Measurements from ENCODE around the gene KSR1. TPM values are rescaled to one million over a fixed set of nuclear protein-coding genes. Genes with fewer than 3 reads are reported as not detected.

KSR1 gene
- total RNA-seq, 1 donor from 2014 or later, result 90.2 TPM

GRCh38 chr17:27495460-27495859 is 39.2 kb downstream of the KSR1 start:
- no peaks in the 10 kb centered on the region for H3K27me3 Mint-ChIP-seq (ENCODE audit: low read depth, unreplicated experiment)
- H4K20me1 ChIP-seq (ENCODE audit: insufficient read depth, low read length), result peaks cover 88% of the 10 kb centered on the region
- peaks cover 2% of the 10 kb centered on the region for H3K9me3 Mint-ChIP-seq (ENCODE audit: unreplicated experiment)
- no peak overlapping the region for H3K4me3 ChIP-seq (ENCODE audit: insufficient read depth, low read depth, low read length)
- no peak for DNase-seq (ENCODE audit: low read depth)
- H3K79me2 ChIP-seq (ENCODE audit: insufficient read depth, low read length), result peaks cover 89% of the 10 kb centered on the region
- no peak overlapping the region for H2AFZ ChIP-seq (ENCODE audit: low read depth, low read length)
- FAIRE-seq, result no peak
- H3K27ac Mint-ChIP-seq (ENCODE audit: unreplicated experiment), result peak overlapping the region; percentile 84
- no peak overlapping the region for H3K4me2 ChIP-seq (ENCODE audit: low read length)
- no peak overlapping the region for H3K9ac ChIP-seq (ENCODE audit: low read length)
- no peaks in the 10 kb centered on the region for H3K36me3 ChIP-seq (ENCODE audit: insufficient read depth, low read length)
- no peaks in the 10 kb centered on the region for H3K27me3 ChIP-seq (ENCODE audit: insufficient read depth, low read length)
- H3K36me3 Mint-ChIP-seq (ENCODE audit: low read depth, unreplicated experiment), result peaks cover 15% of the 10 kb centered on the region
- H3K4me3 Mint-ChIP-seq (ENCODE audit: unreplicated experiment), result no peak overlapping the region
- H3K9me3 ChIP-seq (ENCODE audit: insufficient read depth, low read depth, low read length), result no peaks in the 10 kb centered on the region
- no peak overlapping the region for H3K27ac ChIP-seq (ENCODE audit: low read depth, low read length)
- peaks cover 63% of the 10 kb centered on the region for H3K4me1 Mint-ChIP-seq (ENCODE audit: low read depth, unreplicated experiment)
- H3K4me1 ChIP-seq (ENCODE audit: insufficient read depth, low read length), result peaks cover 15% of the 10 kb centered on the region
- TF ChIP-seq EZH2 (IDR thresholded peaks at IDR 0.05; ENCODE audit: insufficient read depth, low read length), result no peak
- TF ChIP-seq, protein P1, sequence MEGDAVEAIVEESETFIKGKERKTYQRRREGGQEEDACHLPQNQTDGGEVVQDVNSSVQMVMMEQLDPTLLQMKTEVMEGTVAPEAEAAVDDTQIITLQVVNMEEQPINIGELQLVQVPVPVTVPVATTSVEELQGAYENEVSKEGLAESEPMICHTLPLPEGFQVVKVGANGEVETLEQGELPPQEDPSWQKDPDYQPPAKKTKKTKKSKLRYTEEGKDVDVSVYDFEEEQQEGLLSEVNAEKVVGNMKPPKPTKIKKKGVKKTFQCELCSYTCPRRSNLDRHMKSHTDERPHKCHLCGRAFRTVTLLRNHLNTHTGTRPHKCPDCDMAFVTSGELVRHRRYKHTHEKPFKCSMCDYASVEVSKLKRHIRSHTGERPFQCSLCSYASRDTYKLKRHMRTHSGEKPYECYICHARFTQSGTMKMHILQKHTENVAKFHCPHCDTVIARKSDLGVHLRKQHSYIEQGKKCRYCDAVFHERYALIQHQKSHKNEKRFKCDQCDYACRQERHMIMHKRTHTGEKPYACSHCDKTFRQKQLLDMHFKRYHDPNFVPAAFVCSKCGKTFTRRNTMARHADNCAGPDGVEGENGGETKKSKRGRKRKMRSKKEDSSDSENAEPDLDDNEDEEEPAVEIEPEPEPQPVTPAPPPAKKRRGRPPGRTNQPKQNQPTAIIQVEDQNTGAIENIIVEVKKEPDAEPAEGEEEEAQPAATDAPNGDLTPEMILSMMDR (IDR thresholded peaks at IDR 0.05; ENCODE audit: insufficient read depth, low read depth, low read length), result no peak

- Mint-ChIP-seq H3K36me3 (ENCODE audit: low read depth, unreplicated experiment) (peaks cover 19% of the 10 kb centered on the region), H3K9me3 (ENCODE audit: unreplicated experiment) (peaks cover 4% of the 10 kb centered on the region), H3K27me3 (ENCODE audit: low read depth, unreplicated experiment) (no peaks in the 10 kb centered on the region), H3K4me3 (ENCODE audit: unreplicated experiment) (no peak overlapping the region), H3K4me1 (ENCODE audit: low read depth, unreplicated experiment) (peaks cover 59% of the 10 kb centered on the region), H3K27ac (ENCODE audit: unreplicated experiment) (no peak overlapping the region)
- Histone ChIP-seq H3K4me1 (ENCODE audit: insufficient read depth, low read length) (peaks cover 15% of the 10 kb centered on the region), H3K4me2 (ENCODE audit: low read length) (no peak overlapping the region), H3K4me3 (ENCODE audit: insufficient read depth, low read depth, low read length) (no peak overlapping the region), H3K9me3 (ENCODE audit: insufficient read depth, low read depth, low read length) (peaks cover 3% of the 10 kb centered on the region), H3K9ac (ENCODE audit: low read length) (no peak overlapping the region), H3K27me3 (ENCODE audit: insufficient read depth, low read length) (no peaks in the 10 kb centered on the region), H3K36me3 (ENCODE audit: insufficient read depth, low read length) (no peaks in the 10 kb centered on the region), H3K27ac (ENCODE audit: low read depth, low read length) (no peak overlapping the region), H3K79me2 (ENCODE audit: insufficient read depth, low read length) (peaks cover 89% of the 10 kb centered on the region), H2AFZ (ENCODE audit: low read depth, low read length) (no peak overlapping the region), H4K20me1 (ENCODE audit: insufficient read depth, low read length) (peaks cover 82% of the 10 kb centered on the region)
- TF ChIP-seq EZH2 (IDR thresholded peaks at IDR 0.05; ENCODE audit: insufficient read depth, low read length), result no peak
- TF ChIP-seq, protein P1 (IDR thresholded peaks at IDR 0.05; ENCODE audit: insufficient read depth, low read depth, low read length), result no peak
- FAIRE-seq (no peak), DNase-seq (ENCODE audit: low read depth) (no peak)
These were observed 39.8 kb downstream of the KSR1 start for GRCh38 chr17:27496005-27496404.

DNA sequence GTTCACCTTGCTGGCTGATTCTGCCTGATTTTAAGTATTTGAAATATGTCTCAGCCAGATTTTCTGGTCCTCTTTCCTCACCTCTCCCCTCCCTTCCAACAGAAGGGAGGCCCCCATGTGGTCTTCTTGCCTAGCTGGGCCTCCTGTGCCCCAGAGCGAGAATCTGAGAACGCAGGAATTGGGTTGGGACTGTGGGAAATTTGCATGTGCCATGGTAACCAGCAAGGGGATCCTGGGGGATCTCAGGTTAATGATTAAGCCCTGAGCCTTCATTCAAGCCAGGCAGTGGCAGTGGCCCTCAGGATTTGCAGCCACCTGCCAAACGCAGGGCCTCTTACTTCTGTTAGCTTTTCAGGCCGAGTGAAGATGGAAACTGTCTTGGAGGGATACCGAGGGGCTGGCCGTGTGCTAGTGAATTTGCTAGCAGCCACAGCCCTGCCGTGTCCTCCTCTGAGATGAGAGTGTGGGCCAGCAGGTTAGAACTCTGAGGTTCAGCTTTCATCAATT is 40.2 kb downstream of the KSR1 start:
- no peak for DNase-seq (ENCODE audit: low read depth)
- Histone ChIP-seq H3K9me3 (ENCODE audit: insufficient read depth, low read depth, low read length) (peaks cover 3% of the 10 kb centered on the region), H3K4me3 (ENCODE audit: insufficient read depth, low read depth, low read length) (no peak overlapping the region), H3K79me2 (ENCODE audit: insufficient read depth, low read length) (peaks cover 88% of the 10 kb centered on the region), H3K27ac (ENCODE audit: low read depth, low read length) (no peak overlapping the region), H2AFZ (ENCODE audit: low read depth, low read length) (no peak overlapping the region), H3K4me1 (ENCODE audit: insufficient read depth, low read length) (peaks cover 15% of the 10 kb centered on the region), H3K36me3 (ENCODE audit: insufficient read depth, low read length) (no peaks in the 10 kb centered on the region), H4K20me1 (ENCODE audit: insufficient read depth, low read length) (peaks cover 79% of the 10 kb centered on the region), H3K27me3 (ENCODE audit: insufficient read depth, low read length) (no peaks in the 10 kb centered on the region), H3K9ac (ENCODE audit: low read length) (no peak overlapping the region), H3K4me2 (ENCODE audit: low read length) (no peak overlapping the region)
- Mint-ChIP-seq H3K9me3 (ENCODE audit: unreplicated experiment) (peaks cover 4% of the 10 kb centered on the region), H3K4me3 (ENCODE audit: unreplicated experiment) (no peak overlapping the region), H3K36me3 (ENCODE audit: low read depth, unreplicated experiment) (peaks cover 19% of the 10 kb centered on the region), H3K27me3 (ENCODE audit: low read depth, unreplicated experiment) (no peaks in the 10 kb centered on the region), H3K4me1 (ENCODE audit: low read depth, unreplicated experiment) (peaks cover 57% of the 10 kb centered on the region), H3K27ac (ENCODE audit: unreplicated experiment) (peak overlapping the region; percentile 69)
- FAIRE-seq, result no peak
- TF ChIP-seq EZH2 (IDR thresholded peaks at IDR 0.05; ENCODE audit: insufficient read depth, low read length), result no peak
- TF ChIP-seq, protein P1 (IDR thresholded peaks at IDR 0.05; ENCODE audit: insufficient read depth, low read depth, low read length), result no peak
